ENCODE measurements around the gene NID1. TPM values are rescaled to one million over a fixed set of nuclear protein-coding genes. Genes with fewer than 3 reads are reported as not detected.

The NID1 gene
- total RNA-seq, 4 donors from 2014 or later, result 23.4 to 80.0 (median 30.7) TPM

- DNase-seq (ENCODE audit: low spot score in 2 of 2), result no peak
- TF ChIP-seq POLR2A (IDR thresholded peaks at IDR 0.05), result no peak
- TF ChIP-seq, protein P1, sequence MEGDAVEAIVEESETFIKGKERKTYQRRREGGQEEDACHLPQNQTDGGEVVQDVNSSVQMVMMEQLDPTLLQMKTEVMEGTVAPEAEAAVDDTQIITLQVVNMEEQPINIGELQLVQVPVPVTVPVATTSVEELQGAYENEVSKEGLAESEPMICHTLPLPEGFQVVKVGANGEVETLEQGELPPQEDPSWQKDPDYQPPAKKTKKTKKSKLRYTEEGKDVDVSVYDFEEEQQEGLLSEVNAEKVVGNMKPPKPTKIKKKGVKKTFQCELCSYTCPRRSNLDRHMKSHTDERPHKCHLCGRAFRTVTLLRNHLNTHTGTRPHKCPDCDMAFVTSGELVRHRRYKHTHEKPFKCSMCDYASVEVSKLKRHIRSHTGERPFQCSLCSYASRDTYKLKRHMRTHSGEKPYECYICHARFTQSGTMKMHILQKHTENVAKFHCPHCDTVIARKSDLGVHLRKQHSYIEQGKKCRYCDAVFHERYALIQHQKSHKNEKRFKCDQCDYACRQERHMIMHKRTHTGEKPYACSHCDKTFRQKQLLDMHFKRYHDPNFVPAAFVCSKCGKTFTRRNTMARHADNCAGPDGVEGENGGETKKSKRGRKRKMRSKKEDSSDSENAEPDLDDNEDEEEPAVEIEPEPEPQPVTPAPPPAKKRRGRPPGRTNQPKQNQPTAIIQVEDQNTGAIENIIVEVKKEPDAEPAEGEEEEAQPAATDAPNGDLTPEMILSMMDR (IDR thresholded peaks at IDR 0.05), result no peak
- intact Hi-C loops (cut with DNase I; ENCODE audit: low total_unique reads), result no loop called here
- H3K4me3 ChIP-seq (ENCODE audit: low read depth, poor library complexity, severe bottlenecking), result no peak overlapping the region
- 75 to 87% methylated on average over 4 of the region's 4 CpGs for WGBS, 2 donors
Measured at GRCh38 chr1:236033336-236033735, 31.6 kb downstream of the NID1 start.

- 60 to 70% methylated on average over 3 of the region's 3 CpGs for WGBS, 2 donors
- no peak for DNase-seq (ENCODE audit: low spot score in 2 of 2)
Measured at GRCh38 chr1:236030534-236030933, 34.4 kb downstream of the NID1 start.

GRCh38 chr1:236029428-236029940, 35.4 kb downstream of the NID1 start:
- no peak for TF ChIP-seq POLR2A (IDR thresholded peaks at IDR 0.05)
- TF ChIP-seq, protein P1 (IDR thresholded peaks at IDR 0.05), result no peak
- no peak overlapping the region for H3K4me3 ChIP-seq (ENCODE audit: low read depth, poor library complexity, severe bottlenecking)
- WGBS, 2 donors, result 93 to 94% methylated on average over 24 to 26 of the region's 26 CpGs
- no peak for DNase-seq (ENCODE audit: low spot score in 2 of 2)
- intact Hi-C loops (cut with DNase I; ENCODE audit: low total_unique reads), result no loop called here

More at GRCh38 chr1:236030534-236030933, 34.4 kb downstream of the NID1 start:
- TF ChIP-seq POLR2A (IDR thresholded peaks at IDR 0.05), result no peak
- TF ChIP-seq, protein P1 (IDR thresholded peaks at IDR 0.05), result no peak
- H3K4me3 ChIP-seq (ENCODE audit: low read depth, poor library complexity, severe bottlenecking), result no peak overlapping the region
- intact Hi-C loops (cut with DNase I; ENCODE audit: low total_unique reads), result no loop called here

DNA sequence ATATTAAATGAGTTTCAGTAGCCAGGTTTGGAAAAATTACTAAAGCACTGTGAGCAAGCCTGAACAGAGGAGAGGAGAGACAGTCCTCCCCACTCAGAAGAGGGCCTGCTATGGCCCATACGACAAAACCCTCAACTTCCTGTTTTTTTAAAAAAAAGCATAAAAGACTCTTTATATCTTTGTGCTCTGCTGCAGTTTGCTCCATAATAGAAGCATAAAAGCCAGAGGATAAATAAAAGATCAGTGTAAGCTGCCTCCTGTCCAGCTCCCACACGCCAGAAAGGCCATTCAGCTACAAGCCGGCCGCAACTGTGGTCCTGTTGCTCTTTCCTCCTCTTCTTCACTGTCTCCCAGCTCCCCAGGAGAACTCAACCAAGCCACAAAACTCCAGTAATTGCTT, 37.8 kb downstream of the NID1 start:
- H3K4me3 ChIP-seq (ENCODE audit: low read depth, poor library complexity, severe bottlenecking), result no peak overlapping the region
- 88% methylated on average over 4 of the region's 4 CpGs for WGBS, 2 donors
- intact Hi-C loops (cut with DNase I; ENCODE audit: low total_unique reads), result no loop called here
- TF ChIP-seq POLR2A (IDR thresholded peaks at IDR 0.05), result no peak
- TF ChIP-seq, protein P1 (IDR thresholded peaks at IDR 0.05), result no peak
- no peak for DNase-seq (ENCODE audit: low spot score in 2 of 2)

- intact Hi-C loops (cut with DNase I; ENCODE audit: low total_unique reads), result no loop called here
- no peak for TF ChIP-seq POLR2A (IDR thresholded peaks at IDR 0.05)
- TF ChIP-seq, protein P1 (IDR thresholded peaks at IDR 0.05), result no peak
- DNase-seq (ENCODE audit: low spot score in 2 of 2), result no peak
- no peak overlapping the region for H3K4me3 ChIP-seq (ENCODE audit: low read depth, poor library complexity, severe bottlenecking)
- 92 to 94% methylated on average over 14 of the region's 14 CpGs for whole genome bisulfite sequencing, 2 donors
Measured at GRCh38 chr1:236025836-236026235, 39.1 kb downstream of the NID1 start.

DNA sequence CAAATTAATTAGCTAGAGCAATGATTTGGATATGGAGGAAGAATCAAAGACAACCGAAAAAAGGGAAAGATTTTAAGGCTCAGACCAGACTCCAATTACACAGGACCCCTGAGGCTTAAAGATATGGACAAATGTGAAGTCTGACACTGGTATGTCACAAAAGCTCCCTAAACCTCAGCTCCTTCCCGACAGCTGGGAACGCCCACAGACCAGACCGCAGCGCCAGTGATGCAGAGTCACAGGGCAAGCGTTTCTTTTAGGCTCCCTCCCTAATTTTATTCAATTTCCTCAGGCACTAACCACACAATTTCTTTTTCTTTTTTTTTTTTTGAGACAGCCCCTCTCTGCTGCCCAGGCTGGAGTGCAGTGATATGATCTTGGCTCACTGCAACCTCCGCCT, 40.2 kb downstream of the NID1 start:
- no peak for DNase-seq (ENCODE audit: low spot score in 2 of 2)
- intact Hi-C loops (cut with DNase I; ENCODE audit: low total_unique reads), result no loop called here
- WGBS, 2 donors, result 77 to 81% methylated on average over 7 of the region's 7 CpGs
- TF ChIP-seq, protein P1 (IDR thresholded peaks at IDR 0.05), result no peak
- TF ChIP-seq POLR2A (IDR thresholded peaks at IDR 0.05), result no peak
- H3K4me3 ChIP-seq (ENCODE audit: low read depth, poor library complexity, severe bottlenecking), result no peak overlapping the region
